Neuronal stem cell (in vitro differentiated cells): ENCODE data around the gene FYN.
"Not testable (repeated sequence)": the region's sequence is repeated elsewhere in the genome, so short reads cannot be mapped to it uniquely, and the experiment has no call there.

Experiments used
- DNase-seq: peaks from one replicate; pipeline ENCODE4 v3.0.0-alpha.2; 2013; ENCODE audit warnings: low spot score
- H2AFZ ChIP-seq: one replicate; pipeline ENCODE4 v1.6.1; 2013; ENCODE audit warnings: mild to moderate bottlenecking, low read length, inconsistent platforms
- H2AK5ac ChIP-seq: 2 replicates; pipeline ENCODE4 v1.6.1; 2013; ENCODE audit warnings: low read depth, mild to moderate bottlenecking, inconsistent platforms, low read length, moderate library complexity, mixed read lengths
- H2BK120ac ChIP-seq: 2 replicates; pipeline ENCODE4 v1.6.1; 2013; ENCODE audit warnings: low read depth, mild to moderate bottlenecking, inconsistent platforms, low read length, moderate library complexity, mixed read lengths
- H2BK12ac ChIP-seq: one replicate; pipeline ENCODE4 v1.6.1; 2013; ENCODE audit warnings: low read length, inconsistent platforms
- H2BK15ac ChIP-seq: 2 replicates; pipeline ENCODE4 v1.6.1; 2013; ENCODE audit warnings: mild to moderate bottlenecking, low read length, inconsistent platforms, mixed read lengths
- H2BK5ac ChIP-seq: one replicate; pipeline ENCODE4 v1.6.1; 2013; ENCODE audit warnings: inconsistent platforms, mild to moderate bottlenecking, low read length, moderate library complexity
- H3K14ac ChIP-seq: one replicate; pipeline ENCODE4 v1.6.1; 2013; ENCODE audit warnings: low read length, inconsistent platforms
- H3K18ac ChIP-seq: 2 replicates; pipeline ENCODE4 v1.6.1; 2013; ENCODE audit warnings: low read length, inconsistent platforms
- H3K23ac ChIP-seq: 2 replicates; pipeline ENCODE4 v1.6.1; 2013; ENCODE audit warnings: low read depth, mild to moderate bottlenecking, mixed read lengths, low read length, inconsistent platforms; ENCODE audit not compliant: poor library complexity
- H3K27ac ChIP-seq: replicated peaks from 3 replicates; pipeline ENCODE4 v1.5.1; 2013; ENCODE audit warnings: low read length, inconsistent platforms
- H3K27me3 ChIP-seq, 3 experiments: 2 replicates each; pipeline ENCODE4 v1.6.1; 2013; ENCODE audit warnings: low read length in 3 of 3, mild to moderate bottlenecking in 2 of 3, inconsistent platforms in 1 of 3, low read depth in 1 of 3, mixed read lengths in 1 of 3, moderate library complexity in 1 of 3; ENCODE audit not compliant: control insufficient read depth in 3 of 3, insufficient read depth in 3 of 3
- H3K36me3 ChIP-seq, 2 donors: replicated peaks in 1 of 2; 2 replicates each; pipeline ENCODE4 v1.6.1; 2013; ENCODE audit warnings: low read length in 2 of 2; ENCODE audit not compliant: control insufficient read depth in 2 of 2, insufficient read depth in 2 of 2
- H3K4ac ChIP-seq: 2 replicates; pipeline ENCODE4 v1.6.1; 2013; ENCODE audit warnings: inconsistent platforms, mild to moderate bottlenecking, low read length, moderate library complexity
- H3K4me1 ChIP-seq, 2 donors: 1 replicate in 1 of 2; 2 replicates in 1 of 2; pipeline ENCODE4 v1.6.1; 2013; ENCODE audit warnings: low read length in 2 of 2, low read depth in 1 of 2; ENCODE audit not compliant: control insufficient read depth in 2 of 2, insufficient read depth in 1 of 2
- H3K4me2 ChIP-seq: one replicate; pipeline ENCODE4 v1.6.1; 2013; ENCODE audit warnings: mild to moderate bottlenecking, low read length, inconsistent platforms; ENCODE audit not compliant: insufficient read depth, poor library complexity, severe bottlenecking
- H3K4me3 ChIP-seq, 2 donors: 2 replicates each; pipeline ENCODE4 v1.5.1; 2013; ENCODE audit warnings: low read length in 2 of 2, mild to moderate bottlenecking in 2 of 2, inconsistent platforms in 1 of 2, moderate library complexity in 1 of 2
- H3K79me1 ChIP-seq: one replicate; pipeline ENCODE4 v1.6.1; 2013; ENCODE audit warnings: low read depth, mild to moderate bottlenecking, inconsistent platforms, low read length, moderate library complexity
- H3K9ac ChIP-seq: one replicate; pipeline ENCODE4 v1.6.1; 2013; ENCODE audit warnings: mild to moderate bottlenecking, low read depth, low read length, inconsistent platforms; ENCODE audit not compliant: poor library complexity
- H3K9me3 ChIP-seq, 2 donors: replicated peaks in 1 of 2; 2 replicates each; pipeline versions ENCODE3 to v1.6.1; 2013; ENCODE audit warnings: low read length in 2 of 2, mild to moderate bottlenecking in 2 of 2, inconsistent platforms in 1 of 2, low read depth in 1 of 2, mixed read lengths in 1 of 2, moderate library complexity in 1 of 2; ENCODE audit not compliant: control insufficient read depth in 2 of 2, insufficient read depth in 1 of 2
- H4K8ac ChIP-seq: one replicate; pipeline ENCODE4 v1.6.1; 2013; ENCODE audit warnings: low read depth, mild to moderate bottlenecking, inconsistent platforms, low read length, moderate library complexity
- H4K91ac ChIP-seq: one replicate; pipeline ENCODE4 v1.6.1; 2013; ENCODE audit warnings: low read length, low read depth, mild to moderate bottlenecking, inconsistent platforms; ENCODE audit not compliant: poor library complexity
- WGBS, 2 donors: extraction: QIAGEN DNeasy Blood & Tissue Kit; methylation state at CpG; one replicate each; pipeline ENCODE4 v1.1.7; 2013; ENCODE audit warnings: missing lambda C conversion rate in 2 of 2, mixed read lengths in 1 of 2; ENCODE audit not compliant: insufficient read length in 2 of 2, insufficient replicate concordance in 1 of 2; ENCODE audit errors: extremely low coverage in 2 of 2; 5-methylcytosine and 5-hydroxymethylcytosine counted together

Gene FYN

GRCh38 chr6:111789598-111789997 is 83.7 kb downstream of the FYN start:
- Histone ChIP-seq H2BK120ac (no peak overlapping the region), H4K8ac (no peak overlapping the region), H3K4me3 (no peak overlapping the region), H3K18ac (no peak overlapping the region), H2BK15ac (no peak overlapping the region), H3K4ac (no peak overlapping the region), H3K14ac (no peak overlapping the region), H3K23ac (no peak overlapping the region), H2BK5ac (no peak overlapping the region), H2AK5ac (no peak overlapping the region), H3K27ac (peak overlapping the region; percentile 39), H3K9ac (no peak overlapping the region), H3K79me1 (no peaks in the 10 kb centered on the region), H3K27me3 (no peaks in the 10 kb centered on the region), H2AFZ (no peak overlapping the region), H3K36me3 (peaks cover 0 to 22% of the 10 kb centered on the region in 2 donors), H2BK12ac (no peak overlapping the region), H4K91ac (no peak overlapping the region), H3K9me3 (no peaks in the 10 kb centered on the region), H3K4me1 (peaks cover 31 to 33% of the 10 kb centered on the region in 2 donors), H3K4me2 (no peak overlapping the region)
- DNase-seq = no peak
- no CpG with 5 or more reads among the region's 4 CpGs for WGBS, 2 donors

GRCh38 chr6:111788379-111789276 is 84.6 kb downstream of the FYN start:
- H2BK12ac ChIP-seq = no peak overlapping the region
- H2BK15ac ChIP-seq = no peak overlapping the region
- H3K14ac ChIP-seq = no peak overlapping the region
- H3K9ac ChIP-seq = no peak overlapping the region
- H4K8ac ChIP-seq = no peak overlapping the region
- no peak overlapping the region for H3K4me3 ChIP-seq
- no peak overlapping the region for H3K23ac ChIP-seq
- peak; percentile 47 for DNase-seq
- H3K18ac ChIP-seq = peak overlapping the region; percentile 19
- no peak overlapping the region for H2AK5ac ChIP-seq
- H3K27ac ChIP-seq = peak overlapping the region; percentile 88
- H3K4me1 ChIP-seq = peaks cover 29 to 30% of the 10 kb centered on the region in 2 donors
- no peak overlapping the region for H2BK5ac ChIP-seq
- H2BK120ac ChIP-seq = no peak overlapping the region
- H3K4me2 ChIP-seq = no peak overlapping the region
- WGBS, 2 donors = no CpG with 5 or more reads among the region's 1 CpG
- peak overlapping the region; percentile 31 for H4K91ac ChIP-seq
- H2AFZ ChIP-seq = no peak overlapping the region
- no peaks in the 10 kb centered on the region for H3K9me3 ChIP-seq
- H3K27me3 ChIP-seq = no peaks in the 10 kb centered on the region
- H3K79me1 ChIP-seq = no peaks in the 10 kb centered on the region
- H3K4ac ChIP-seq = no peak overlapping the region
- H3K36me3 ChIP-seq = peaks cover 3 to 22% of the 10 kb centered on the region in 2 donors

- H2AK5ac ChIP-seq, H3K4me2 ChIP-seq, H3K18ac ChIP-seq, H3K9me3 ChIP-seq, H3K23ac ChIP-seq, H3K4me3 ChIP-seq, H3K27ac ChIP-seq, DNase-seq, H3K79me1 ChIP-seq, H2BK15ac ChIP-seq, H3K27me3 ChIP-seq, H2AFZ ChIP-seq, H4K91ac ChIP-seq, H2BK120ac ChIP-seq, H2BK5ac ChIP-seq, H2BK12ac ChIP-seq, H3K14ac ChIP-seq, H4K8ac ChIP-seq, H3K4ac ChIP-seq, H3K9ac ChIP-seq: not testable (repeated sequence)
- Histone ChIP-seq H3K4me1 (peaks cover 25 to 30% of the 10 kb centered on the region in 2 donors), H3K36me3 (peaks cover 3 to 33% of the 10 kb centered on the region in 2 donors)
- WGBS, 2 donors = no CpG with 5 or more reads among the region's 2 CpGs
Observed at GRCh38 chr6:111786151-111786550, 87.1 kb downstream of the FYN start.

GRCh38 chr6:111784433-111784832 is 88.8 kb downstream of the FYN start:
- H3K18ac ChIP-seq = no peak overlapping the region
- H3K79me1 ChIP-seq = no peaks in the 10 kb centered on the region
- H3K27ac ChIP-seq = no peak overlapping the region
- WGBS, 2 donors = no CpG with 5 or more reads among the region's 2 CpGs
- no peak overlapping the region for H4K8ac ChIP-seq
- no peak overlapping the region for H3K14ac ChIP-seq
- H3K4me2 ChIP-seq = no peak overlapping the region
- DNase-seq = no peak
- H3K27me3 ChIP-seq = no peaks in the 10 kb centered on the region
- H2AK5ac ChIP-seq = no peak overlapping the region
- no peak overlapping the region for H2BK15ac ChIP-seq
- H3K4me1 ChIP-seq = peaks cover 19 to 22% of the 10 kb centered on the region in 2 donors
- H2BK12ac ChIP-seq = no peak overlapping the region
- H2BK5ac ChIP-seq = no peak overlapping the region
- peaks cover 3 to 49% of the 10 kb centered on the region in 2 donors for H3K36me3 ChIP-seq
- H3K4ac ChIP-seq = no peak overlapping the region
- no peak overlapping the region for H3K4me3 ChIP-seq
- H4K91ac ChIP-seq = no peak overlapping the region
- H2BK120ac ChIP-seq = no peak overlapping the region
- H2AFZ ChIP-seq = no peak overlapping the region
- peaks cover 0 to 9% of the 10 kb centered on the region in 2 donors for H3K9me3 ChIP-seq
- no peak overlapping the region for H3K9ac ChIP-seq
- no peak overlapping the region for H3K23ac ChIP-seq
